Measurements from ENCODE around the gene SCFD2. TPM values are rescaled to one million over a fixed set of nuclear protein-coding genes. Genes with fewer than 3 reads are reported as not detected.

Gene SCFD2
- total and polyA plus RNA-seq, 8 donors: 11.4 to 26.6 (median 13.7) TPM

DNA sequence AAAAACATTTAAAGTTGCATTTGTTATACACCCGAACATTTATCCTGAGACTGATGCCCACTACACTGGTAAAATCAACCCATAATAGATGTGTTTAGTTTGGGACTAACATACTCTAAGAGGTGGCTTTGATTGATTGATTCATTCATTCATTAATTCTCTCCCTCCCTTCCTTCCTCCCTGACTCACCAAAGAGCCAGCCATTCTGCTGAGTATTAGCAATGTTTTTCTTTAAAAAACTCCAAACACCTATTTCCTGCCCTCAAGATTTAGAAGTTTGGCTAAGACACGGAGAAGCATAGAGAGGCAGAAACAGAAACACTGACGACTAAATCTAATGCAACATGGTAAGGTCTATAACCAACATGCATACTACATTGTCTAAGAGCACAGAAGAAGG lies 414.8 kb downstream of the SCFD2 start:
- ATAC-seq: no peak
- H3K27me3 ChIP-seq: no peaks in the 10 kb centered on the region
- H3K9me3 ChIP-seq: no peaks in the 10 kb centered on the region
- DNase-seq: no peak
- TF ChIP-seq, protein P1, sequence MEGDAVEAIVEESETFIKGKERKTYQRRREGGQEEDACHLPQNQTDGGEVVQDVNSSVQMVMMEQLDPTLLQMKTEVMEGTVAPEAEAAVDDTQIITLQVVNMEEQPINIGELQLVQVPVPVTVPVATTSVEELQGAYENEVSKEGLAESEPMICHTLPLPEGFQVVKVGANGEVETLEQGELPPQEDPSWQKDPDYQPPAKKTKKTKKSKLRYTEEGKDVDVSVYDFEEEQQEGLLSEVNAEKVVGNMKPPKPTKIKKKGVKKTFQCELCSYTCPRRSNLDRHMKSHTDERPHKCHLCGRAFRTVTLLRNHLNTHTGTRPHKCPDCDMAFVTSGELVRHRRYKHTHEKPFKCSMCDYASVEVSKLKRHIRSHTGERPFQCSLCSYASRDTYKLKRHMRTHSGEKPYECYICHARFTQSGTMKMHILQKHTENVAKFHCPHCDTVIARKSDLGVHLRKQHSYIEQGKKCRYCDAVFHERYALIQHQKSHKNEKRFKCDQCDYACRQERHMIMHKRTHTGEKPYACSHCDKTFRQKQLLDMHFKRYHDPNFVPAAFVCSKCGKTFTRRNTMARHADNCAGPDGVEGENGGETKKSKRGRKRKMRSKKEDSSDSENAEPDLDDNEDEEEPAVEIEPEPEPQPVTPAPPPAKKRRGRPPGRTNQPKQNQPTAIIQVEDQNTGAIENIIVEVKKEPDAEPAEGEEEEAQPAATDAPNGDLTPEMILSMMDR (IDR thresholded peaks at IDR 0.05): no peak
- H3K4me1 ChIP-seq: no peaks in the 10 kb centered on the region
- H3K4me3 ChIP-seq: no peak overlapping the region
- no peak overlapping the region for H3K27ac ChIP-seq
- H3K36me3 ChIP-seq: no peaks in the 10 kb centered on the region
- intact Hi-C loops (cut with DNase I): no loop called here

DNA sequence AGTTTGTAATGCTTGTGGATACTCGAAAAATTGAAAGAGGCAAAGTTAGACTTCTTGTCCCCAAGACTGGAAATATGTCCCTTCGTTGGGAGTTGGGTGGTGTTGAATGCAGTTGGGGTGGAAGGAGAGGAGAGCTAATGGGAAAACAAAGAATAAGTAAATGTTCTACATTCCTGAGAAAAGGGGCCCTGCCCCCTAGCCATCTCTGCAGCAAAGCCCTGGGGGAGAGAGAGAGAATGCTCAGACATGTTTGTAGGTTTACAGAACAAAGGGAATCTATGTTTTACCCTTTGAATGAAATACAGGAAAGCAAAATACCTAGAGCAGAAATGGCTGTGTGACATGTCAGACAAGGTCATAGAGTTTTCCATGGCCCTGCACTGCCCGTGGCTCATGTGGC lies 415.6 kb downstream of the SCFD2 start:
- DNase-seq: no peak
- intact Hi-C loops (cut with DNase I): no loop called here
- ATAC-seq: no peak
- H3K4me3 ChIP-seq: no peak overlapping the region
- TF ChIP-seq, protein P1 (IDR thresholded peaks at IDR 0.05): no peak
- no peak overlapping the region for H3K27ac ChIP-seq
- H3K36me3 ChIP-seq: no peaks in the 10 kb centered on the region
- no peaks in the 10 kb centered on the region for H3K27me3 ChIP-seq
- H3K9me3 ChIP-seq: no peaks in the 10 kb centered on the region
- no peaks in the 10 kb centered on the region for H3K4me1 ChIP-seq

DNA sequence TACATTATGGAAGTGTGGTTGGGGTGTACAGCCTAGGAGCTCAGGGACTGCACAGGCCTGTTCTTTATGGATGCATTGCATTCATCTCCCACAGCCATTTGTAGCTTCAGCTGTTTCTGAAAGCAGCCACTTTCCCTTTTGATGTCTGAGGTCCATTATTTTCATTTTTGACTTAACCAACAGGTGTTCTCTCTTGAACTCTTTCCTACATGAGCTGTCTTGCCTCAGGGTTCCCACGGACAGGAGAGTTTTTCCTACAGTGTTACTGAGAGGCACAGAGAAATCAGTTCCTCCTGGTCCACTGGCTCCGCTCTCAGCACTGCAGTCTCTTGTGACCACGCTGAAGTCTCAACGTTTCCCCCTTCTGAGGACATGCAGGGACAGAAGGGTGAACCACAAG lies 416.5 kb downstream of the SCFD2 start:
- no peaks in the 10 kb centered on the region for H3K27me3 ChIP-seq
- H3K4me3 ChIP-seq: no peak overlapping the region
- no peak for ATAC-seq
- no peak overlapping the region for H3K27ac ChIP-seq
- H3K4me1 ChIP-seq: no peaks in the 10 kb centered on the region
- no peaks in the 10 kb centered on the region for H3K36me3 ChIP-seq
- TF ChIP-seq, protein P1 (IDR thresholded peaks at IDR 0.05): no peak
- intact Hi-C loops (cut with DNase I): no loop called here
- DNase-seq: no peak
- H3K9me3 ChIP-seq: no peaks in the 10 kb centered on the region

DNA sequence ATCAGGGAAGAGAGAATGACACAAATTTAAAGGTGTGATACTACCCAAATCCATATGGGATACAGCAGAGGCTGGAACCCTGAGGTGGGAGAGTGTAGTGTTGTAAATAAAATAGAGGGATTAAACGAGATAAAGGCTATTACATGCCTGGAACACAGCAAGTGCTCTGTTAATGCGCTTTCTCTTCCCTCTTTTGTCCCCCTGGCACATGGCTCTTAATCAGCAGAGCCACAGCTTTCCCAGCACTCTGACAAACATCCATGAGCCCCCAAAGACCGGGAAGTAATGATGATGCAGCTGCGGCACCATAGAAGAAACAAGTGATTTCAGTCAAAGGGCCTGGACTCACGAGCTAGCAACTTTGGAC lies 417.8 kb downstream of the SCFD2 start:
- Histone ChIP-seq H3K36me3 (no peaks in the 10 kb centered on the region), H3K4me1 (no peaks in the 10 kb centered on the region), H3K27ac (no peak overlapping the region), H3K4me3 (no peak overlapping the region), H3K27me3 (no peaks in the 10 kb centered on the region), H3K9me3 (no peaks in the 10 kb centered on the region)
- intact Hi-C loops (cut with DNase I): no loop called here
- TF ChIP-seq, protein P1 (IDR thresholded peaks at IDR 0.05): no peak
- ATAC-seq (no peak), DNase-seq (no peak)

DNA sequence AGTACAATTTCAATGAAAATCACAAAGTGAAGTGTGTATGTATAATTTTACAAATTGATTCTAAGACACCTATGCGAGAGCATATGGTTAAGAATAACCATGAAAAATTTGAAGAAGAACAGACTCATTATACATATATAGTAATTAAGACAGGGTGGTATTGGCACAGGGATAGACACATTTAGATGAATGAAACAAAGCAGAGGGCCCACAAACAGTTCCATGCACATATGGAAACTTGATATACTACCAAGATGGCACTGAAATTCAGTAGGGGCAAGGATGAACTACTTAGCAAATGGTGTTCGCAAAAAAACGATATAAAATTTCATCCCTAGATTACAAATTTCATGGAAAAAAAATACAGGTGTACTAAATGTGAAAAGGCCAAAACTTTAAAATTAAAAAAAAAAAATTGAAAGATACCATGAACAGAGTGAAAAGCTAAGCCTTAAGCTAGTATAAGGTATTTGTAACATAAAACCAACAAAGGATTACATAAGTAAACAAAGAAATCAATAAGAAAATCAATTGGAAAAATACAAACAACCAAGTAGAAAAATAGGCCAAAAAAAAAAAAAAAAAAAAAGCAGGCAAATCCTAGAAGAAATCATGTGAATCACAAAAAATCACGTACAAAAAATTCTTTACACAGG lies 418.3 kb downstream of the SCFD2 start:
- DNase-seq: no peak
- ATAC-seq: no peak
- Histone ChIP-seq H3K27ac (no peak overlapping the region), H3K9me3 (no peaks in the 10 kb centered on the region), H3K4me1 (no peaks in the 10 kb centered on the region), H3K4me3 (no peak overlapping the region), H3K36me3 (no peaks in the 10 kb centered on the region), H3K27me3 (no peaks in the 10 kb centered on the region)
- intact Hi-C loops (cut with DNase I): no loop called here
- TF ChIP-seq, protein P1 (IDR thresholded peaks at IDR 0.05): no peak

All from left lung (tissue), 10 donors.